Brain pericyte (primary cell): ENCODE results near the gene G3BP2.
A peak's percentile ranks its signal among the peaks of the same experiment; 100 is the strongest.
"Not testable (repeated sequence)": the region's sequence is repeated elsewhere in the genome, so short reads cannot be mapped to it uniquely, and the experiment has no call there.

Experiments
- DNase-seq: peaks from one replicate; pipeline ENCODE4 v3.0.0-alpha.2; 2012; ENCODE audit warnings: low read depth, low spot score

Gene G3BP2

GRCh38 chr4:75673027-75673958, at the start of gene G3BP2:
Gene G3BP2 (minus strand): TSS chr4:75673411. CDS start chr4:75662025, 11,386 bp downstream.
- peak; percentile 91 for DNase-seq

GRCh38 chr4:75722417-75722816, 49.2 kb upstream of the G3BP2 start:
- DNase-seq, result no peak

- no peak for DNase-seq
Measured at GRCh38 chr4:75718529-75718928, 45.3 kb upstream of the G3BP2 start.

DNA sequence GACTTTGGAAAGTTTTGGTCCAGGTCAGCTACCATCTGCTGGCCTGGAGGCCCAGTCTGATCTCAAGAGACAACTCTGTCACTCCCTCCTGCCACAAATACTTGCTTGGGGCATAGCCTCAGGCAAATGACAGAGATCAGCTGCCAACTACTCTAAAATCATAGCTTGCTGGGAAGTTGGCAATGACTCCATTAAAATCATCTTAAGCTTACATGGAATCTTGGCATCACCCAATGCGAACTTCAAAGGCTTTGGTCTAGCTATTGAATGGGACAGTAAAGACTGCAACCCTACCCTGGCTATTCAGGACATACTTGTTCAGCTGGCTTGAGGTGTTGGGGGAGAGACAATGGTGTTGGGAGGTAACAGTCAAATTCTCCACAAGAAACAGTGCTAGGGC, 44.2 kb upstream of the G3BP2 start:
- DNase-seq, result no peak

DNA sequence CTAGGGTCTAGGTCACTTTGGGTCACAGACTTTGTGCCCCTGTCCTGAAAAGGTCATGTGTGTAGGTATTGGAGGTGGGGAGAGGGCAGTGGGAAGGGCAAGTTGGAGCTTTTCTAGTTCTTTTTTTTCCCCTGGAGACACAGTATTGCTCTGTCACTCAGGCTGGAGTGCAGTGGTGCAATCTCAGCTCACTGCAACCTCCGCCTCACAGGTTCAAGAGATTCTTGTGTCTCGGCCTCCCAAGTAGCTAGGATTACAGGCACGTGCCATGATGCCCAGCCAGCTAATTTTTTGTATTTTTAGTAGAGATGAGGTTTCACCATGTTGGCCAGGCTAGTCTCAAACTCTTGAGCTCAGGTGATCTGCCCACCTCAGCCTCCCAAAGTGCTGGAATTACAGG, 42.8 kb upstream of the G3BP2 start:
- not testable (repeated sequence) for DNase-seq

GRCh38 chr4:75715105-75715799, 42.0 kb upstream of the G3BP2 start:
- no peak for DNase-seq

DNA sequence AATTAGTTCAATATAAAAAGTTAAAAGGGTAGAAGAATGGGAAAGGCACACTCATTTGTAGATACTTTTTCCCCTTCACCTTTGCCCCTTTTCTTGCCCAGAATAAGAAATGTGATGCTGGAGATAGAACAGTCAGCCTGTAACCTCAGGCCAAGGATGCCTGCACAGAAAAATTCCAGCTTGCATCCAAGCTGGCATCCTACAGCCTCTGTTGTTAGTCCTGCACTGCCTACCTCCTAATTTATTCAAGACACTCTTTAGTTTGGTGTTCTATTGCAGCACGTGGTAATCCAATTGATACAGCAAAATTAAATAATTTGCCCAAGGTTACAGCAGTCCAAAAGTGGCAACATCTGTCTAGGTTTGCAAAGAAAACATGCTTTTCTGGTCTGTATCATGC, 41.5 kb upstream of the G3BP2 start:
- no peak for DNase-seq

GRCh38 chr4:75714011-75714410, 40.8 kb upstream of the G3BP2 start:
- no peak for DNase-seq

DNA sequence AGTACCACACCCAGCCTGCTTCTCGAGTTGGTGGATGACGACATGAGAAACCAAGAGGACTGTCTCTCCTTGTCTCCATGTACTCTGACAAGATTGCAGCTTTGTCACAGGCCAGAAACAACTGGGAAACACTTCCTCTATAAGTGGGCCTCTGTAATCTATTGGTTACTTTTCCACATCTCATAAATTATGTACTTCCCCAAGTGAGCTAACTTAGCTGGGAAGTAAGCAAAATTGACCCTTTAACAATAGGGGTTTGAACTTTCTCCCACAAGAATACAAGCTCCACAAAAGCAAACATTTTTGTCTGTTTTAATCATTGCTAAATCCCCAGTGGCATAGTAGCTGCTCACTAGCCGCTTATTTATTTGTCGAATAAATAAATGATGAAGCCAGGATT, 37.0 kb upstream of the G3BP2 start:
- no peak for DNase-seq

- DNase-seq, result no peak
Measured at GRCh38 chr4:75708218-75708691, 35.0 kb upstream of the G3BP2 start.

DNA sequence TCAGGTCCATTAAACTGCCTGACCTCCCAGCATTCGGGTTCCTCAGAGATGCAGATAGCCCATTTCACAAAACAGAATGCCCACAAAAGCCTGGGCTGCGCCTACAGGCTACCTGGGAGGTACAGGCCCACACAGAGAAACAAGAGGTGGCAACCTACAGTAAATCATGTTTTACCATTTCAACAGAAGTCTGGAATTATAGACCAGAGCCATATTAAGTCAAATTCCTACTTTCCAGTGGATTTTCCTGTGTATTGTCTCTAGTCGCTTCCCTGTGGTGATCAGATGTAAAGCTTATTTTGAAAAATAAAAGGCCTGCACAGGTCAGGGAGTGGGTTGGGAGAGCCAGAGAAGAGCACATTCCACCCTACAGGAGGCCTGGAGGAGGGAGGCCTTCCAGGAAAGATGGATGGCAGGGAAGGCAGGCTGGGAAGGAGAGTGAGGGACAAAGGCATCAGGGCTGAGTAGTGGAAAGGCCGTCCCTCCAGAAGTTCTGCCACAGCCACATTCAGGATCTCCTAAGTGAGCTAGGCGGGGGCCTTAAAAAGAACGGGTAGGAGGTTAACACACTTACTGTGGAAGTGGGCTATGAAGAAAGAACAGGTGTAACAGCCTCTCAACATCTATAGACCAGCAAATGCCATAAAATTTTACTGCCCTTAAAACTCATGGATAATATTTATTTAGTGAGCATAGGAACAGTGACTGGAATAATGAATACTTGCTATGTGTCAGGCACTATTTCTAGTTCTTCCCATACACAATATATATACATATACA, 32.2 kb upstream of the G3BP2 start:
- DNase-seq, result no peak

DNA sequence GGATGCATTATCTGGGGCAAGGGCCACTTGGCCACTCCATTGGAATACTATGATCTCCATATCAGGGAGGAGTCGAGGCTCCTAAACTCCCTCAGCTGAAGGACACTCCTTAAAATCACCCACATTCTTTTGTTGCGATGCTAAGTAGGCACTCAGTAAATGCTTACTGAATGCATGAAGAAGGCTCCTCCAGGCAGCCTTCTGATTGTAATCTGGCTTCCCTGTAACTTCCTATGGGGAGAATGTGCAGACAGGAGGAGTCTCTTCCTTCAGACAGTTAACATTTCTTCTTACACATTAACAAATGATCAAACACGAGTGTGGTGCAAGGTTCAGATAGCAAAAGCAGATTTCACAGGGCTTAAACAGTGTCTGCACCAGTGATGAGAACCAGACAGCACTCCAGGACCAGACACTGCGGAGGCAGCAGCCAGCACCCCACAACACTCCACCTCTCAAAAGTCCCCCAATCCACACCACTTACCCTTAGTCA, 29.8 kb upstream of the G3BP2 start:
- DNase-seq, result no peak

GRCh38 chr4:75699299-75699698, 26.1 kb upstream of the G3BP2 start:
- DNase-seq, result no peak

DNA sequence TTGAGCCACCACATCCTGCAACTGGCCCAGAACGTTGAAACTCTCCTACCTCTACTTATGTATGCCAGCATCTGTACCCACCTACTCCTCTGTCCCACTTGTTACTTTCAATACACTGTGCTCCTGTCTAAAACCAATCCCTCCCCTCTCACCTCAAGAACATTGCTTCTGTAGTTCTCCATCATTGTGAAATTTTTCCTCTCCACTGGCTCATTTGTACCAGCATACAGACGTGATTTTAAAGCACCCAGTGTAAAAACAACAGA, 25.7 kb upstream of the G3BP2 start:
- DNase-seq, result no peak

DNA sequence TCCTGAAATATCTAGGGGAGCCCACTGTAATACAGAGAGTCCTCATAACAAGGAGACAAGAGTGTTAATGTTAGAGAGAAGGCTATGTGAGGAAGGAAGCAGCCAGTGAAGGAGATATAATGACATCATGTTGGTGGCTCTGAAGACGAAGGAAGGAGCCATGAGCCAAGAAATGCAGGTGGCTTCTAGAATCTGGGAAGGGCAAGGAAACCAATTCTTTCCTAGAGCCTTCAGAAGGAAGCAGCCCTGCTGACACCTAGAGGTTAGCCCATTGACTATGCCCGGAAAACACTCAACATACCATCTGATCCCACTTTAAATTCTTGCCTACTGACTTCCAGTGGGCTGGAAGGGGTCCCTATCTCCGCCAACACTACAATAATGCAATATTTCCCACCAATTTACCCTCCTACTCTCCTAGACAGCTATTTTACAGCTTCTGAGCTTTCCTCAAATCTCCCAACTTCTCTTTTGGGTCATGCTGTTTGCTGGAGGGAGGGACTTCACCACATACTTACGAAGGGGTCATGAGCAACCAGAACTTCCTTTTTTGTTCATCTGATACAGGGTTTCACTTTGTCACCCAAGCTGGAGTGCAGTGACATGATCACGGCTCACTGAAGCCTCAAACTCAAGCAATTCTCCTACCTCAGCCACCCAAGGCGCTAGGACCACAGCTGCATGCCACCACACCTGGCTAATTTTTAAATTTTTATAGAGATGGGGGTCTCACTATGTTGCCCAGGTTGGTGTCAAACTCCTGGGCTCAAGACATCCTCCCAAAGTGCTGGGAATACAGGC, 25.2 kb upstream of the G3BP2 start:
- DNase-seq, result no peak

DNA sequence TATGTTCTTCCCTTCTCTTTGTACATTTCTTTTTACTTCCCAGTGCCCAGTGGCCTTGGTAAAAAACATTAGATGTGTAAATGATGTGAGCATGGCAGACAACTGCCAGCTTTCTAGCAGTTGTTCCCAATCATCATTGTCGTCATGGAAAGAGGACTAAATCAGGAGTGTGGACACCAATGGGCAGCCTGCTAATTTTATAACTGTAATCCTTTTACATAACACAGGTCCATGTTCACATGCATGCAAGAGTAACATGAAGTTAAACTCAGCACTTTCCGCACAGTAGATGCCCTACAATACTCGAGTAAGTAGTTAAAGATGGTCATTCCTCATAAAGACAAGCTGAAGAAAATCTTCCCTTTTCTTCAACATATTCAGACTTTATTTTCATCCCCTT, 23.4 kb upstream of the G3BP2 start:
- no peak for DNase-seq

DNA sequence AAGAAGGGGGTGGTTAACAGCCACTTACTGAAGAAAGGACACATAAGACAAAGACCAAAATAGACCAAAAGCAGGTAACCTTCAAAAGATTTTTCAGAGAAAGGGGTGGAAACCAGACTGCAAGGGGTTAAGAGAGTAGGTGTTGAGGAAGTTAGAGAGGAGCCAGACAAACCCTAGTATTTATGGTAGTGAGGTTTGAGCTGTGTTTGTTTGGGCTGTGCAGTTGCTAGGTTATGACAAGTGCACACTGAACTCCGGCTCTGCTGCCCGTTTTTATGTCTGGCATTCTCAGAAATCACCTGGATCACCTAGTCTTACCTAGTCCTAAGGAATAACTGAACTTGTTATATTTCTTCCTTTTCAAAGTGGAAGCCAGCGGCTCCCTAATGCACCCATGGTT, 22.9 kb upstream of the G3BP2 start:
- DNase-seq, result no peak

DNA sequence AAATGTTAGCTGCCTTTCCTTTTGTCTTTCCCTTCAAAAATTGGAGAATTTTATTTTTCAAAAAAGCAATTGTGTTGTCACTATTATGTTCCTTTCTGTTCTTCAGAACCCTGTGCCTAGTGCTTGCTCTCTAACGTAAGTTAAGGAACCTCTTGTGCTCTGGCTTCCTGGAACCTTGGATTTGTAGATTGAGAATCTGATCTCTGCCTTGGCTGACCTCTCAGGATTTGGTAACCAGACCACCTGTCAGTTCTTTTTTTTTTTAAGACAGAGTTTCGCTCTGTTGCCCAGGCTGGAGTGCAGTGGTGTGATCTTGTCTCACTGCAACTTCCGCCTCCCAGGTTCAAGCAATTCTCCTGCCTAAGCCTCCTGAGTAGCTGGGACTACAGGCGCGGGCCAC, 18.9 kb upstream of the G3BP2 start:
- not testable (repeated sequence) for DNase-seq

GRCh38 chr4:75687125-75687524, 13.9 kb upstream of the G3BP2 start:
- DNase-seq, result not testable (repeated sequence)

GRCh38 chr4:75686346-75686745, 13.1 kb upstream of the G3BP2 start:
- DNase-seq, result no peak

DNA sequence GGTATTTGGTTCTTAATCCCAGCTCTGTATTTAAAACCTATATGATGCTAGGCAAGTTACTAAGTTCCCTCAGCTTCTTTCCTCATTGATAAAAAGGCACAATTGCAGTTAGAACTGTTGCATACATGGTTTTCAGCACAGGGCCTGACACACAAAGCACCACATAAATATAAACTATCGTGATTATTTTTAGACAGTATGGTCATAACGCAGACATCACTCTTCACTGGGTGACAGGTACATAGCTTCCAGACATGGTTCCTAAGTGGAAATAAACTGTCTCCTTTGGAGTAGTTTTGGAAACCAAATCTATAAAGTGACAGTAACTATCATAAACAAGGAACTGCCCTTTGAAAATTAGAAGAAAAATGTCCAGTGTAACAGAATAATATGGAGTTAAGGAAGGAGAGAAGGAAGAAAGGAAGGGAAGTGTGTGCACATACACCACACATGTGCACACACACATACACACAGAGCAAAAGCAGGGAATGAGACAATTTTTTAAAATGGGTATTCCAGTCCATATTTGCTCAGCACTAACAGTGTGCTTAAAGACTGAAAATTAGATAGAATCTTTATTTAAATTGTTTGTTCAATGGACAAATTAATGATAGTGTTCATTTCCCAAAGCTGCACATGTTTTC, 12.5 kb upstream of the G3BP2 start:
- no peak for DNase-seq
